ENCODE measurements around the gene C14orf132.

- no peak for TF ChIP-seq CTCF (conservative IDR thresholded peaks at IDR 0.05 in 1 of 2, IDR thresholded peaks at IDR 0.05 in 1 of 2; ENCODE audit: low read depth in 1 of 2, low read length in 2 of 2)
- no peak for TF ChIP-seq EZH2 (IDR thresholded peaks at IDR 0.05; ENCODE audit: low read length, missing control alignments)
These were observed 66.1 kb downstream of the C14orf132 start for GRCh38 chr14:96105089-96105925.
